MG63 (cell line): ENCODE data around the gene ASB2. TPM values are rescaled to one million over a fixed set of nuclear protein-coding genes. Genes with fewer than 3 reads are reported as not detected.

Source experiments
- DNase-seq: peaks from one replicate; pipeline ENCODE4 v3.0.0-alpha.2; 2020
- H3K27me3 ChIP-seq: fragments of 250-450 bp; sonication (Bioruptor Pico); 2 replicates; pipeline ENCODE4 v1.5.1; 2020; ENCODE audit warnings: mild to moderate bottlenecking, moderate library complexity
- H3K36me3 ChIP-seq: fragments of 250-450 bp; sonication (Bioruptor Pico); 2 replicates; pipeline ENCODE4 v1.5.1; 2020; ENCODE audit warnings: mild to moderate bottlenecking, moderate library complexity
- H3K4me3 ChIP-seq: fragments of 250-450 bp; sonication (Bioruptor Pico); 2 replicates; pipeline ENCODE4 v1.5.1; 2020; ENCODE audit warnings: mild to moderate bottlenecking, moderate library complexity
- H3K9me3 ChIP-seq: fragments of 250-450 bp; sonication (Bioruptor Pico); 2 replicates; pipeline ENCODE4 v1.5.1; 2020; ENCODE audit warnings: mild to moderate bottlenecking, moderate library complexity
- total RNA-seq: library from RNA; depleted of rRNA; stranded (reverse); fragments of >200 nt; shearing (Covaris generic); gene quantifications from 2 replicates; pipeline ENCODE4 v1.2.3, GENCODE V29; 2014; ENCODE audit warnings: low replicate concordance

The ASB2 gene
- total RNA-seq, 1 experiment from 2014 or later = not detected

DNA sequence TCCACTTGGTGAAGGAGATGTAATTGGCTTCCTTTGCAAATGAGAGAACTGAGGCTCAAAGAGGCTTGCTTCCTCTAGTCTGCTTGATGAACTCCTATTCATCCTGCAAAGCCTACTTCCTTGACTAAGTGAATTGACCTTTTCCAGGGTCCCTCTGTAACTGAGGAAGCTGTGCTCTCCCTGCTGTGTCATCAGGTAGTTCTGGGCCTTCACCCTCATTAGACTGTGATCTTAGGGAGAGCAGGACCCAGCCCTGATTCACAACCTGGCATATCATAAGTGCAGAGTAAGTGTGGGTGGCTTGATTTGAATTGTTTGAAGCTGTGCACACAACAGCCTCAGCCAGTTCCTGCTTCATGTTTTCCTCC lies 16.3 kb downstream of the ASB2 start:
- Histone ChIP-seq H3K27me3 (no peaks in the 10 kb centered on the region), H3K9me3 (peaks cover 3% of the 10 kb centered on the region; the same call in 1 of the 2 replicates), H3K4me3 (no peak overlapping the region), H3K36me3 (no peaks in the 10 kb centered on the region)
- no peak for DNase-seq

DNA sequence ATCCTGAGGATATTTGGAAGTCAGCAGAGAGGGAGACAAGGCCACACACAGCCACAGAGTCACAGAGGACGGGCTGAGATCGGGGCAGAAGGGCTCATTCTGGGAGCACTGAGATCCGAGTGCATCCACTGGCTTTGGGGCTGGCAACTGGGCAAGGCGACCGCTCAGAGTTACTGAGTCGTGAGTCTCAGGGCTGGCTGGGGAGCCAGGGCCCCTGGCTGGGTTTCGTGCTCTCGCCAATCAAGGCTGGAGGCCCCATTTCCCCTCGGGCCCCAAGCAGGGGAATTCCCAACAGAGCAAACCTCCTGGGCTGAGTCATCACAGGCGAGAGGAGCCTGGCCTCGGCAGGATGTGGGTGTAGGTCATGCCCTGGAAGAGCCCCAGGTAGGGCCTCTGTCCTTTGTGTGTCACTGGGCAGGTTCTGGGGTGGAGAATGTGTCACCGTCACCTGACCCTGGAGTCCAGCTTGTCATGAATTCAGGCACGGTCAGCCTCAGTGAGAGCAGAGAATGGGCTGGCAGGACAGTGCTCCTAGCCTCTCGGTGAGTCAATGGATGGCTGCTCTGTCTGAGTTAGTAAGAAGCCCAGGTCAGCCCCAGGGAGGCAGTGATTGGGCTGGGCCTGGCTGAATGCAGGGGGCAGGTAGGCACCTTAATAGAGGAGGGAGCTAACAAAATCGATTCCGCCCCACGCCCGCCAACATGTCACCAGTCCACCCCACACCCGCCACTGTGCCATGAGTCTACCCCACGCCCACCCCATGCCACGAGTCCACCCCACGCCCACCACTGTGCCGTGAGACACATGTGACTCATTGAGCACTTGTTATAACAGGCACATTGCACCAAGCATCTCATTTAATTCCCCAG lies 16.9 kb downstream of the ASB2 start:
- DNase-seq = peak; percentile 94
- H3K4me3 ChIP-seq = no peak overlapping the region
- no peaks in the 10 kb centered on the region for H3K9me3 ChIP-seq

DNA sequence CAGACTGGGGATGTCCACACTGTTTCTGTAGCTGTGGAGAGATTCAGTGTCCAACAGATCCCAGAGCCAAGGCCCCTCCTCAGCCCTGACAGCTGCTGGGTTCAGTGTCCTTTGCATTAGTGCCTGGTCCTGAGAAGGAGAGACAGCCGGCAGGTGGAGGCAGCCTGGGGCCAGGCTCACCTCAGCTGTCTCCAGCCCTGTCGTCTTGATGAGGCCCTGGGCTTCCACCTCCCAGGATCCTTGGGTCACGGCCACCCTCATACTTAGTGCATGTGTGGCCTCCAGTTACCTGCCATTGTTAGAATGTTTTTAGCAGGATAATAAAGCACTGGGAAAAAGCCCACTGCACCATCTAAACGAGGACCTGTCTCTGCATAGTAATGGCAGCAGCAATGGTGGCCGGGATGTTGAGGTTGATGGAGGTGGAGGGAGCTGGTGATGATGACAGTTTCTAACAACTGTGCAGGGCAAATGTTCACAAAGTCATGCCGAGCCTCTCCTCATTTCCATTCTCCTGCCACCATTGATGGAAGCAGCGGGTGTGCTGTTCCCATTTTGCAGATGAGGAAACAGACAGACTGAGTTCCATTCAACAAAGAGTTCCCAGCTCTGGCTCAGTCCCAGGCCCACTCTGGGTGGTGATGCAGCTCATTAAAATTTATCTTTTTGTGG lies 17.7 kb downstream of the ASB2 start:
- Histone ChIP-seq H3K27me3 (no peaks in the 10 kb centered on the region), H3K9me3 (no peaks in the 10 kb centered on the region), H3K4me3 (no peak overlapping the region), H3K36me3 (no peaks in the 10 kb centered on the region)
- DNase-seq = no peak

More for the DNA sequence above, 16.9 kb downstream of the ASB2 start:
- H3K27me3 ChIP-seq = no peaks in the 10 kb centered on the region
- no peaks in the 10 kb centered on the region for H3K36me3 ChIP-seq

GRCh38 chr14:93957751-93958566 lies 18.4 kb downstream of the ASB2 start:
- H3K4me3 ChIP-seq = no peak overlapping the region
- DNase-seq = no peak
- no peaks in the 10 kb centered on the region for H3K9me3 ChIP-seq
- H3K36me3 ChIP-seq = no peaks in the 10 kb centered on the region
- no peaks in the 10 kb centered on the region for H3K27me3 ChIP-seq

DNA sequence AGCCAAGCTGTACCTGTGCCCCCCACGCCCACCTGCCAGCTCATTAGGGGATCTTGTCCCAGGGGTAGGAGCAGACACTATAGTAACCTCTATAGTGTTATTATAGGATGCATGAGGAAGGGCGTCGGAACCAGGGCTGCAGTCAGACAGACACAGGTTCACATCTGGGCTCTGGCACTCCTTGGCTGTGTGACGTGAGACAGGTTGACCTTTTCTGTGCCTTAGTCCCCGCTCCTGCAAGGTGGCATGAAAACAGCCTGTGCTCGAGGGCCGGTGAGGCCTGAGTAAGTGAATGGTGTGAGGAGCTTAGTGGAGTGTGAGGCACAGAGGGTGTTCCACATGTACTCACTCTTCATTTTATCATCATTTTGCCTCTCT lies 19.0 kb downstream of the ASB2 start:
- no peaks in the 10 kb centered on the region for H3K36me3 ChIP-seq
- DNase-seq = no peak
- H3K4me3 ChIP-seq = no peak overlapping the region
- no peaks in the 10 kb centered on the region for H3K27me3 ChIP-seq
- H3K9me3 ChIP-seq = no peaks in the 10 kb centered on the region

DNA sequence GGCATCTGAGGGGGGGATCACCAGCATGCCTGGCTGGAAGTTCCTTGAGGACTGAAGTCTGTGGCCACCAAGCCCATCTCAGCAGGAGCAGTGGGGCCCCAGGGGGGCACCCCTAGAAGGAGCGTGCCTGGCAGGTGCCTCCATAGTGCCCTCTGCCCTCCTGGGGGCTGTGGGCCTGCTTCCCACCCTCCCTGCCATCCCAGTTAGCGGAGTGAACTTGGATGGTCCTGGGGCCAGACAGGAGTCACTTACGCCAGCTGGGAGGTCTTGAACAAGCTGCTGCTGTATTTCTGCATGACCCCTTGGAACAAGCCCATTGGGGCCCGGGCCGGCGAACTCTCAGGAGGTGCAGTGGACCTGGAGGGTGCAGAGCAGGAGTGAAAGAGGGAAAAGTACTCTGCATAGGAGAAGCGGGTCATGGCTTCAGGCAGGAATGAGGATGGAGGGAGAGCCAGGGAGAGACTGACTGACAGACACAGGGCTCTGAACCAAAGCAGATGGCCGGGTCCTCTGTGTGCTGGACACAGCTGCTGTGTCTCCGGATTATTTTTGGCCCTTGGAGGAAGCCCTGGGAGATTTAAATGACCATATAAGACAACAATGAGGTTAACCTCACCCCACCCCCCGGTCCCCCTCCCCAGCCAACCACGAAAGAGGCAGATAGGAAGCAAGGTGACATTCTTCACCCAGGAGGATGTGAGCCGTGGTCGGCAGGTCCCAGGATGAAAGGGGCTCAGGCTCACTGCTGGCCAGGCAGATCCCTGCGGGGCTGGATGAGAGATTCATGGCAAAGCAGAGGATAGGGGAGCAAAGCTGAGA lies 19.6 kb downstream of the ASB2 start:
- no peaks in the 10 kb centered on the region for H3K27me3 ChIP-seq
- DNase-seq = no peak
- no peaks in the 10 kb centered on the region for H3K9me3 ChIP-seq
- H3K36me3 ChIP-seq = no peaks in the 10 kb centered on the region
- no peak overlapping the region for H3K4me3 ChIP-seq

- Histone ChIP-seq H3K4me3 (no peak overlapping the region), H3K36me3 (no peaks in the 10 kb centered on the region), H3K9me3 (no peaks in the 10 kb centered on the region), H3K27me3 (no peaks in the 10 kb centered on the region)
- no peak for DNase-seq
These were observed 20.4 kb downstream of the ASB2 start for GRCh38 chr14:93955850-93956481.

- Histone ChIP-seq H3K27me3 (no peaks in the 10 kb centered on the region), H3K4me3 (no peak overlapping the region), H3K9me3 (no peaks in the 10 kb centered on the region), H3K36me3 (no peaks in the 10 kb centered on the region)
- DNase-seq = no peak
These were observed 21.2 kb downstream of the ASB2 start for GRCh38 chr14:93954900-93955849.

DNA sequence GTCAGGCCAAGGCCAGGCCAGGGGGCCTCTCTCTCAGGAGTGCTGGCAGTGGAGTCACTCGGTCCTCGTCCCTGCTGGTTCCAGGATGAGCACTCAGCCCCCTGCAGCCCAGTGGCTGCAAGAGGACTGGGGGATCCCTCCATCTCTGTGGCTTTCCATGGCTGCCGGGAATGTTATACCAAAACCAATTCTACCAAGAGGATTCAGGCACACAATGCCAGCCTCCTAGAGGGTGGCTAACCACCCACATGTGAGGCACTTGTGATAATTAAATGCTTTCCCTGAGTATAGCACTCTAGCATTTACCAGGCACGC lies 21.9 kb downstream of the ASB2 start:
- Histone ChIP-seq H3K4me3 (no peak overlapping the region), H3K36me3 (no peaks in the 10 kb centered on the region), H3K9me3 (no peaks in the 10 kb centered on the region), H3K27me3 (no peaks in the 10 kb centered on the region)
- DNase-seq = no peak

DNA sequence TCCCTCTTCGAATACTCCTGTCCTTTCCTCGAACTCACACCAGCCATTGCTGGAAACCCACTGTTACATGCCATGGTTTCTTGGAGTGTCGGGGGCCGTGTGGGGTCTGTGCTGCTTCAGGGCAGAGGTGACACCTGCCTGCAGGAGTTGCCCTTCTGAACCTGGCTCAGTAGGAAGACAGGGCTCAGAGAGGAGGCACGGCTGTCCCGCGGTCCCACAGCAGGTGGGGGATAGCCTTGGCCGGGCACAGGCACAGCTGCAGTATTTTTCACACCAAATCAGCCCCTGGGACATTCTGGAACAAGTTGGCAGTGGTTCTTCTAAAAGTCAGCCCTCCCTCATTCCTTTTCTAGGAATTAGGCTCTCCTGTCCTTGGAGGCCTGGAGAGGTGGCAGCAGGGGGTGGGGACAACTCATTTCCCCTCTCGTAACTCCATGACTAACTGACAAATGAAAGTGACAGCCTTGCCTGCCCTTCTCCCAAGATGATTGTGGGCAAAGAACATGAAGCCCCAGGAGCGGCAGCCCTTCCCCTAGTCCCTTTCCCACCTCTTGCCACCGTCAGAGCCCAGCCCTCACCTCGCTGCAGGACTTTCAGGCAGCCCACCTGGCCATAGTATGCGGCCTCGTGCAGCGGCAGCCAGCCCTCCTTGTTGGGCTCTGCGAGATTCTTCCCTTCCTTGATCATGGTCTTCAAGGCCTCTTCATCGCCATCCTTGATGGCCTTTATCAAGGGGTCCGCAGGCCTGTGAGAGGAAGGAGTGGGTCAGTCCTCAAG lies 22.4 kb downstream of the ASB2 start:
- Histone ChIP-seq H3K9me3 (no peaks in the 10 kb centered on the region), H3K4me3 (no peak overlapping the region), H3K36me3 (no peaks in the 10 kb centered on the region), H3K27me3 (no peaks in the 10 kb centered on the region)
- no peak for DNase-seq

GRCh38 chr14:93953263-93953662 lies 23.1 kb downstream of the ASB2 start:
- H3K27me3 ChIP-seq = no peaks in the 10 kb centered on the region
- H3K9me3 ChIP-seq = no peaks in the 10 kb centered on the region
- no peak overlapping the region for H3K4me3 ChIP-seq
- H3K36me3 ChIP-seq = no peaks in the 10 kb centered on the region
- no peak for DNase-seq

- no peak for DNase-seq
- Histone ChIP-seq H3K36me3 (no peaks in the 10 kb centered on the region), H3K4me3 (no peak overlapping the region), H3K9me3 (no peaks in the 10 kb centered on the region), H3K27me3 (no peaks in the 10 kb centered on the region)
These were observed 23.5 kb downstream of the ASB2 start for GRCh38 chr14:93952829-93953228.

DNA sequence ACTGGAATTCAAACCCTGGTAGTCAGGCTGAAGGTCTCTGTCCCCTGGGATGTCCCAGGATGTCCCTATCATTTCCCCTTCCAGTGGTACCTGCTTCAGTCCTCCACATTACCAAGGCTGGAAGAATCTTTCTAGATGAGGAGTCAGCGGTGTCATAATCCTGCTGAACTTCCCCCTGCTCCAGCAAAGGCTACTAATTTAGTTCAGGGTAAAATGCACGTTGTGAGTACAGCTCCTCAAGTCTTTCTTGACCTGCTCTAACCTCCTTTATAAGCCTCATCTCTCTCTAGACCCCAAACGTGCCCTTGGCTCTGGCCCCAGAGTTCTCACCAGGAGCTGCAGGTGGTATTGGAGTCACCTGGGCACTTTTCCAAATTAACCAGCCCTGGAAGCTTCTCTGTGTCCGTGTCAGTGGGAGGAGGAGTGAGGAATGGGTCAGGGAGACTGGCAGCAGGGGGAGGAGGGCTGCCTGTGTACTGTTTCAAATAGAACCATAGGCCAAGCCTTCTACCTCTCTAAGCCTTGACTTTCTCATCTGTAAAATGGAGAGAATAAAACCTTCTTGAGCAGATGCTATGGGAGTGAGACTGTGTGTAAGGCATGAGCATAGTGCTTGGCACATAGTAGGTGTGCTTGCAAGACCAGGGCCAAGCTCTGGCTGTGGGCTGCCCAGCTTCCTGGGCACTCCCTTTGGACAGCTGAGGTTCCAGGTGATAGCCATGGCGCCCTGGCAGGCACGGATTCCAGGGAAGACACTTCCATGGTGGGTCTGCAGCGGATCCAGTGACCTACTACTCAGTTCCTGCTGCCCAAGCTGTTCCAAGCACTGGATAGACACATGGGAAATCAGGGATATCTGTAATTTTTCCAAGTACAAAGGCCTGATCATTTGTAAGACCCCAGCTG lies 24.5 kb downstream of the ASB2 start:
- DNase-seq = peak; percentile 28
- no peaks in the 10 kb centered on the region for H3K9me3 ChIP-seq
- no peak overlapping the region for H3K4me3 ChIP-seq
- no peaks in the 10 kb centered on the region for H3K27me3 ChIP-seq
- no peaks in the 10 kb centered on the region for H3K36me3 ChIP-seq
